Measurements from ENCODE around the gene LYZL4. TPM values are rescaled to one million over a fixed set of nuclear protein-coding genes. Genes with fewer than 3 reads are reported as not detected.

Gene LYZL4
- total RNA-seq, 1 donor from 2014 or later = not detected

DNA sequence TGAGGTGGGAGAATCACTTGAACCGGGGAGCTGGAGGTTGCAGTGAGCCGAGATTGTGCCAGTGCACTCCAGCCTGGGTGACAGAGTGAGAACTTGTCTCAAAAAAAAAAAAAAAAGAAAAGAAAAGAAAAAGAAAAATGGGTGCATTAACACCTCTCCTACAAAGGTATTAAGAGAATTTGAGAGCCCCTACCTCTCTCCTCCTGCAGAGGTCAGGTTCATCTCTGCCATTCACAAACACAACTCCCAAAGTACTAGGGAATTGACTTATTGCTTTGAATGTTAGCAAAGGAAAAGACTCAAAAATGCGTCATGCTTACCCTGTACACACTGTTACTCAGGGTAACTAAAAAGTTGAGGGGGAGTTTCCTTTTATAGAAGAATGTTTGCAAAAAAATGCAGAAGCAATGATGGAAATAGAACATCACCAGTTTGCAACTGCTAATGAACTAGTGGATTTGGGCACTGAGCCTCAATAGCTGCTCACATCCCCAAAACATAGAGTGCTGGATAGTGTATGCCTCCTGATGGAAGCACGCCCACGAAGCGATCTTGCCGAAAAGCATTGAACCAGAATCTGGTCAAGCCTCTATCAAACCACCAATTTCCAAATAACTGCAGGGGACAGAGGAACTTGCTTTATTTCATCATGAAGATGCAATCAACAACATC is 15.5 kb upstream of the LYZL4 start:
- DNase-seq = no peak
- peaks cover 1% of the 10 kb centered on the region for H3K9me3 Mint-ChIP-seq (ENCODE audit: unreplicated experiment)
- no peak overlapping the region for H3K4me3 Mint-ChIP-seq (ENCODE audit: unreplicated experiment)
- no peak overlapping the region for H3K27ac Mint-ChIP-seq (ENCODE audit: unreplicated experiment)
- H3K27me3 Mint-ChIP-seq (ENCODE audit: unreplicated experiment) = no peaks in the 10 kb centered on the region
- H3K36me3 Mint-ChIP-seq (ENCODE audit: unreplicated experiment) = no peaks in the 10 kb centered on the region
- TF ChIP-seq, protein P1, sequence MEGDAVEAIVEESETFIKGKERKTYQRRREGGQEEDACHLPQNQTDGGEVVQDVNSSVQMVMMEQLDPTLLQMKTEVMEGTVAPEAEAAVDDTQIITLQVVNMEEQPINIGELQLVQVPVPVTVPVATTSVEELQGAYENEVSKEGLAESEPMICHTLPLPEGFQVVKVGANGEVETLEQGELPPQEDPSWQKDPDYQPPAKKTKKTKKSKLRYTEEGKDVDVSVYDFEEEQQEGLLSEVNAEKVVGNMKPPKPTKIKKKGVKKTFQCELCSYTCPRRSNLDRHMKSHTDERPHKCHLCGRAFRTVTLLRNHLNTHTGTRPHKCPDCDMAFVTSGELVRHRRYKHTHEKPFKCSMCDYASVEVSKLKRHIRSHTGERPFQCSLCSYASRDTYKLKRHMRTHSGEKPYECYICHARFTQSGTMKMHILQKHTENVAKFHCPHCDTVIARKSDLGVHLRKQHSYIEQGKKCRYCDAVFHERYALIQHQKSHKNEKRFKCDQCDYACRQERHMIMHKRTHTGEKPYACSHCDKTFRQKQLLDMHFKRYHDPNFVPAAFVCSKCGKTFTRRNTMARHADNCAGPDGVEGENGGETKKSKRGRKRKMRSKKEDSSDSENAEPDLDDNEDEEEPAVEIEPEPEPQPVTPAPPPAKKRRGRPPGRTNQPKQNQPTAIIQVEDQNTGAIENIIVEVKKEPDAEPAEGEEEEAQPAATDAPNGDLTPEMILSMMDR (IDR thresholded peaks at IDR 0.05; ENCODE audit: partially characterized antibody, unreplicated experiment) = no peak
- H3K4me1 Mint-ChIP-seq (ENCODE audit: low read depth, unreplicated experiment) = peaks cover 26% of the 10 kb centered on the region

DNA sequence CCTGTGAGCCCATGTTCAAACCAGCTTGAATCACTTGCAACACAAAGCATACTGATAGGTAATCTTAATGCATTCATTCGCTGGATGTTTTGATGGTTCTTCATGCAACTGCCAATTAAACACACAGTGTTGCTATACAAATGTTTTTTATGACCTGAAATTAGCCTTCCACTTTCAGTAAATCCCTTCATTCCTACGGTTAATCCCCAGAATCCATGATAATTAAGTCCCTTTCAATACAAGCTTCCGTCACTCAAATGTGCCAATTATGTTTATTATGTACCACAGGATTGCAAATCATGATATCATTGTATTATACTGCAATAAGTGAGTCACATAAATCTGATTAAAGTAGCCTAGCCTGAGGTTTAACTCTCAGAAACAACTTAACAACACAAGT is 14.5 kb upstream of the LYZL4 start:
- peaks cover 22% of the 10 kb centered on the region for H3K4me1 Mint-ChIP-seq (ENCODE audit: low read depth, unreplicated experiment)
- no peaks in the 10 kb centered on the region for H3K36me3 Mint-ChIP-seq (ENCODE audit: unreplicated experiment)
- TF ChIP-seq, protein P1 (IDR thresholded peaks at IDR 0.05; ENCODE audit: partially characterized antibody, unreplicated experiment) = no peak
- DNase-seq = no peak
- H3K27me3 Mint-ChIP-seq (ENCODE audit: unreplicated experiment) = no peaks in the 10 kb centered on the region
- no peak overlapping the region for H3K4me3 Mint-ChIP-seq (ENCODE audit: unreplicated experiment)
- H3K27ac Mint-ChIP-seq (ENCODE audit: unreplicated experiment) = no peak overlapping the region
- peaks cover 1% of the 10 kb centered on the region for H3K9me3 Mint-ChIP-seq (ENCODE audit: unreplicated experiment)

DNA sequence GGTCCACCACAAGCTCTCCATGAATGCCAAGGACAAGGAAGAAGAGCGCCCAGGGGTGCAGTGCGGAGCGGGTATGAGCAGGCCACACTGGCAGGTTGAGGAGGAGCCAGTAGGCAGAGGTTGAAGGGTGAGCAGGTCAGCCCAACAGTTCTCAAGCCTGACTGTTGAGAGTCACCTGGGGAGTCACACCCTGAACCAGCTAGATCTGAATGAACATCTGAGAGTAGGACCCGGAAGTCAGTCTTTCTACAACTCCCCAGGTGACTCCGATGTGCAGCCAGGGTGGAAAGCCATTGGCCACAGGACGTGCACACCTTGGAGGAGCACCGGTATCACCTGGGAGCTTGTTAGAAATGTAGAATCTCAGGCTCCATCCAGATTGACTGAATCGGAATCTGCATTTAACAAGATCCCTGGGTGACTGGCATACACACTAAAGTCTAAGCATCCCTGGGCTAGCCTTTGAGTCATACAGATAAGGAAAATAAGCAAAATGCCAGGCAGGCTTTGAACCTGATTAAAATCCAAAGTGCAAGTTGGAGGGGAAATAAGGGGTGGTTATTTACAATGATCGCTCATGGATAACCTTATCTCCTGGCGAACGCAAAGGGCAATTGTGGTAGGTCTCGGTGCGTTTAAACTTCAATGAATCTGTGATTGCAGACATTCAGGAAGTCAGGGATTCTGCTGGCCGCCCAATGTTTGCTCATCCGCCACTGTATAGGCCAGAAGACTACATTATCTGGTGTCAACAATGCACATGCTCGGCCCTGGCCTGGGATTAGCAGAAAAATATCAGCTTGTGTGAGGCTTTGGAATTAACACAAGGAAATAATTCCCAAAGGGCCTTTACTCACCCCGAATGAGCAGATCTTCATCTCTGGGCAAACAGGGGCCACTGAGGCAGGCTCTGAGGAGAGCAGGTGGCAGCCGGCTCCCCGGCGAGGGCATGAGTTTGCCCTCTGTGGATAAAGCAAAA is 11.7 kb upstream of the LYZL4 start:
- peaks cover 7% of the 10 kb centered on the region for H3K4me1 Mint-ChIP-seq (ENCODE audit: low read depth, unreplicated experiment)
- no peak overlapping the region for H3K27ac Mint-ChIP-seq (ENCODE audit: unreplicated experiment)
- H3K27me3 Mint-ChIP-seq (ENCODE audit: unreplicated experiment) = no peaks in the 10 kb centered on the region
- no peak overlapping the region for H3K4me3 Mint-ChIP-seq (ENCODE audit: unreplicated experiment)
- no peak for DNase-seq
- H3K36me3 Mint-ChIP-seq (ENCODE audit: unreplicated experiment) = no peaks in the 10 kb centered on the region
- peaks cover 3% of the 10 kb centered on the region for H3K9me3 Mint-ChIP-seq (ENCODE audit: unreplicated experiment)
- TF ChIP-seq, protein P1 (IDR thresholded peaks at IDR 0.05; ENCODE audit: partially characterized antibody, unreplicated experiment) = no peak

DNA sequence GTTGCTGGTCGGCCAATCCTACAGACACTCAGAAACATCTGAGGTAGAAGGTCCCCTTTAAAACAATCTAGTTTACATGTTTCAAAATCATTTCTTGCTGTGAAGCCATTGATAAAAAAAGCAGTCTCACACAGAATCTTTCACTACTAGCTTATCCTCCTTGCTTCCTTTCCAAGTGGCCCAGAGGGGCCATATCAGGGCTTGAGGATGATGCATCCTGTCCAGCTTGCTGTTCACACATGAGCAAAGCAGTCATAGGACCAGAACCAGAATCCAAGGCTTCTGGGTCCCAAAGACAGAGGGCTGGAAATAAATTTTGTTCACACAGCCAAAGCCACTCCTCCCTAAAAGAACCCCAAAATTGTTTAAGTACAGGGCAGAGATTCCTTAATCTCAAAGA is 9.2 kb upstream of the LYZL4 start:
- TF ChIP-seq, protein P1 (IDR thresholded peaks at IDR 0.05; ENCODE audit: partially characterized antibody, unreplicated experiment) = no peak
- H3K36me3 Mint-ChIP-seq (ENCODE audit: unreplicated experiment) = no peaks in the 10 kb centered on the region
- H3K4me1 Mint-ChIP-seq (ENCODE audit: low read depth, unreplicated experiment) = peaks cover 20% of the 10 kb centered on the region
- H3K27me3 Mint-ChIP-seq (ENCODE audit: unreplicated experiment) = peaks cover under 1% of the 10 kb centered on the region
- peaks cover 2% of the 10 kb centered on the region for H3K9me3 Mint-ChIP-seq (ENCODE audit: unreplicated experiment)
- no peak overlapping the region for H3K4me3 Mint-ChIP-seq (ENCODE audit: unreplicated experiment)
- DNase-seq = no peak
- H3K27ac Mint-ChIP-seq (ENCODE audit: unreplicated experiment) = no peak overlapping the region
